ENCODE measurements around the gene ARL5A.
"Not testable (repeated sequence)": the region's sequence is repeated elsewhere in the genome, so short reads cannot be mapped to it uniquely, and the experiment has no call there.

GRCh38 chr2:151875631-151876030 is 47.4 kb upstream of the ARL5A start:
- TF ChIP-seq, protein P1, sequence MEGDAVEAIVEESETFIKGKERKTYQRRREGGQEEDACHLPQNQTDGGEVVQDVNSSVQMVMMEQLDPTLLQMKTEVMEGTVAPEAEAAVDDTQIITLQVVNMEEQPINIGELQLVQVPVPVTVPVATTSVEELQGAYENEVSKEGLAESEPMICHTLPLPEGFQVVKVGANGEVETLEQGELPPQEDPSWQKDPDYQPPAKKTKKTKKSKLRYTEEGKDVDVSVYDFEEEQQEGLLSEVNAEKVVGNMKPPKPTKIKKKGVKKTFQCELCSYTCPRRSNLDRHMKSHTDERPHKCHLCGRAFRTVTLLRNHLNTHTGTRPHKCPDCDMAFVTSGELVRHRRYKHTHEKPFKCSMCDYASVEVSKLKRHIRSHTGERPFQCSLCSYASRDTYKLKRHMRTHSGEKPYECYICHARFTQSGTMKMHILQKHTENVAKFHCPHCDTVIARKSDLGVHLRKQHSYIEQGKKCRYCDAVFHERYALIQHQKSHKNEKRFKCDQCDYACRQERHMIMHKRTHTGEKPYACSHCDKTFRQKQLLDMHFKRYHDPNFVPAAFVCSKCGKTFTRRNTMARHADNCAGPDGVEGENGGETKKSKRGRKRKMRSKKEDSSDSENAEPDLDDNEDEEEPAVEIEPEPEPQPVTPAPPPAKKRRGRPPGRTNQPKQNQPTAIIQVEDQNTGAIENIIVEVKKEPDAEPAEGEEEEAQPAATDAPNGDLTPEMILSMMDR (IDR thresholded peaks at IDR 0.05): not testable (repeated sequence)
- not testable (repeated sequence) for TF ChIP-seq POLR2A (IDR thresholded peaks at IDR 0.05)

Measured in stomach (tissue), 4 donors.